DMS 273 (cell line): ENCODE measurements around the gene RAMP1.

Experiments
- DNase-seq: peaks from one replicate; lab custom pipeline; 2025; ENCODE audit not compliant: unreplicated experiment; lab: John Stamatoyannopoulos, UW

The RAMP1 gene

GRCh38 chr2:237913193-237913917 is 53.9 kb downstream of the RAMP1 start:
- DNase-seq, result no peak

GRCh38 chr2:237915576-237915975 is 56.2 kb downstream of the RAMP1 start:
- DNase-seq, result no peak

- no peak for DNase-seq
These were observed 56.9 kb downstream of the RAMP1 start for GRCh38 chr2:237916296-237916695.

GRCh38 chr2:237917696-237918374 is 58.4 kb downstream of the RAMP1 start:
- no peak for DNase-seq

GRCh38 chr2:237919593-237919992 is 60.2 kb downstream of the RAMP1 start:
- DNase-seq, result no peak

GRCh38 chr2:237920673-237921072 is 61.2 kb downstream of the RAMP1 start:
- no peak for DNase-seq

- DNase-seq, result no peak
These were observed 62.6 kb downstream of the RAMP1 start for GRCh38 chr2:237921967-237922492.

- DNase-seq, result peak; percentile 47
These were observed 63.4 kb downstream of the RAMP1 start for GRCh38 chr2:237922641-237923361.

GRCh38 chr2:237923481-237924163 is 64.2 kb downstream of the RAMP1 start:
- DNase-seq, result peak; percentile 41

- DNase-seq, result no peak
These were observed 64.7 kb downstream of the RAMP1 start for GRCh38 chr2:237924164-237924534.

GRCh38 chr2:237927135-237927534 is 67.7 kb downstream of the RAMP1 start:
- no peak for DNase-seq

- DNase-seq, result no peak
These were observed 68.6 kb downstream of the RAMP1 start for GRCh38 chr2:237927986-237928385.

GRCh38 chr2:237929979-237930378 is 70.6 kb downstream of the RAMP1 start:
- DNase-seq, result no peak

- DNase-seq, result peak; percentile 22
These were observed 71.8 kb downstream of the RAMP1 start for GRCh38 chr2:237931205-237931721.

- no peak for DNase-seq
These were observed 73.3 kb downstream of the RAMP1 start for GRCh38 chr2:237932731-237933131.

- no peak for DNase-seq
These were observed 74.8 kb downstream of the RAMP1 start for GRCh38 chr2:237934186-237934585.

GRCh38 chr2:237935740-237936452 is 76.5 kb downstream of the RAMP1 start:
- peak; percentile 14 for DNase-seq

GRCh38 chr2:237939251-237939650 is 79.8 kb downstream of the RAMP1 start:
- peak; percentile 55 for DNase-seq

GRCh38 chr2:237940828-237941227 is 81.4 kb downstream of the RAMP1 start:
- no peak for DNase-seq

- no peak for DNase-seq
These were observed 81.8 kb downstream of the RAMP1 start for GRCh38 chr2:237941239-237941638.
